NCI-H82 (cell line): ENCODE data around the gene IGHMBP2.

Experiments
- DNase-seq: peaks from one replicate; lab custom pipeline; 2025; lab: John Stamatoyannopoulos, UW

Gene IGHMBP2

GRCh38 chr11:68890490-68891231 lies 13.0 kb upstream of the IGHMBP2 start:
- no peak for DNase-seq

- DNase-seq, result no peak
These were observed 12.2 kb upstream of the IGHMBP2 start for GRCh38 chr11:68891351-68891948.

GRCh38 chr11:68892576-68892975 lies 11.1 kb upstream of the IGHMBP2 start:
- no peak for DNase-seq

- DNase-seq, result no peak
These were observed 10.4 kb upstream of the IGHMBP2 start for GRCh38 chr11:68893282-68893681.

GRCh38 chr11:68896171-68896959 lies 7.3 kb upstream of the IGHMBP2 start:
- no peak for DNase-seq

GRCh38 chr11:68897441-68897840 lies 6.2 kb upstream of the IGHMBP2 start:
- DNase-seq, result no peak

- no peak for DNase-seq
These were observed 2.8 kb upstream of the IGHMBP2 start for GRCh38 chr11:68900835-68901381.

- no peak for DNase-seq
These were observed 657 bp downstream of the IGHMBP2 start for GRCh38 chr11:68904248-68904847.

- DNase-seq, result no peak
These were observed 2.0 kb downstream of the IGHMBP2 start for GRCh38 chr11:68905421-68906360.

- no peak for DNase-seq
These were observed 4.6 kb downstream of the IGHMBP2 start for GRCh38 chr11:68908273-68908672.

- no peak for DNase-seq
These were observed 7.3 kb downstream of the IGHMBP2 start for GRCh38 chr11:68910965-68911364.

GRCh38 chr11:68911731-68912130 lies 8.0 kb downstream of the IGHMBP2 start:
- DNase-seq, result no peak

- DNase-seq, result no peak
These were observed 8.6 kb downstream of the IGHMBP2 start for GRCh38 chr11:68912254-68912653.

GRCh38 chr11:68913188-68913587 lies 9.5 kb downstream of the IGHMBP2 start:
- DNase-seq, result no peak

GRCh38 chr11:68914761-68915160 lies 11.1 kb downstream of the IGHMBP2 start:
- no peak for DNase-seq

- no peak for DNase-seq
These were observed 12.7 kb downstream of the IGHMBP2 start for GRCh38 chr11:68916439-68916838.

- DNase-seq, result no peak
These were observed 19.9 kb downstream of the IGHMBP2 start for GRCh38 chr11:68923614-68924013.

GRCh38 chr11:68924073-68924925 lies 20.6 kb downstream of the IGHMBP2 start:
- DNase-seq, result no peak

- no peak for DNase-seq
These were observed 21.9 kb downstream of the IGHMBP2 start for GRCh38 chr11:68925611-68926010.
